ENCODE data around the gene PPP2R2C. TPM values are rescaled to one million over a fixed set of nuclear protein-coding genes. Genes with fewer than 3 reads are reported as not detected.

The PPP2R2C gene
- total RNA-seq, 1 experiment from 2014 or later = 8.1 TPM

DNA sequence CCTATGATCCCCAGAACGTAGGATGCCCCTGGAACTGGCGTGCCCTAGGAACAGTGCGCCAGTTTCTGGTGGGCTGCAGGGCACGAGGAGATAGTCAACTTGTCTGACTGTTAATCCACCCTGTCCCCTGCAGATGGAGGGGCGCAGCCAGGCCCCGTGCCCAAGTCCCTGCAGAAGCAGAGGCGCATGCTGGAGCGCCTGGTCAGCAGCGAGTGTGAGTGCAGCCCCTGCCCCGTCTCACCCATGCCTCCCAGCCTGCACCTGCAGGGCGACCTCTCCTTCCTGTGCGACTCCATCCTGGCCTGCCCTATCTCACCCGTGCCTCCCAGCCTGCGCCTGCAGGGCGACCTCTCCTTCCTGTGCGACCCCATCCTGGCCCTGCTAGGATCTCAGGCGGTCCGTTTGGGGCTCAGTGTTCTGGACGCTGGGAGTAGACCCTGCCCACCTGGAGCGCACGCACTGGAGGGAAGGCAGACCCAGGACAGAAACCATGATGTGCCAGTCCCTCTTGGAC lies 180.6 kb downstream of the PPP2R2C start:
- Histone ChIP-seq H4K8ac (replicated peaks; ENCODE audit: insufficient read length, low read depth, low read length) (no peak overlapping the region), H3K23ac (ENCODE audit: insufficient read length, low read depth, low read length) (no peak overlapping the region), H4K20me1 (ENCODE audit: control insufficient read depth, insufficient read depth, insufficient read length) (no peaks in the 10 kb centered on the region), H3K79me2 (ENCODE audit: insufficient read depth, low read length) (no peaks in the 10 kb centered on the region), H3K9me3 (ENCODE audit: control insufficient read depth, low read depth, low read length) (no peaks in the 10 kb centered on the region), H2BK20ac (ENCODE audit: low read depth, low read length, poor library complexity, severe bottlenecking) (no peak overlapping the region), H3K9ac (ENCODE audit: extremely low read depth, insufficient read length, low read length) (no peak overlapping the region), H3K18ac (ENCODE audit: insufficient read length, low read depth, low read length) (no peak overlapping the region), H3K14ac (ENCODE audit: insufficient read depth, low read length) (no peak overlapping the region), H4K5ac (ENCODE audit: insufficient read length, low read depth, low read length) (no peak overlapping the region), H2AK5ac (ENCODE audit: insufficient read length, low read length) (no peak overlapping the region), H3K4me1 (ENCODE audit: insufficient read depth, low read length) (no peaks in the 10 kb centered on the region), H3K4ac (ENCODE audit: low read depth, low read length) (no peak overlapping the region), H3T11ph (ENCODE audit: low read length) (no peak overlapping the region), H3K79me1 (ENCODE audit: insufficient read depth, low read depth, low read length, poor library complexity, severe bottlenecking) (no peaks in the 10 kb centered on the region), H2BK12ac (ENCODE audit: insufficient read length, low read depth, low read length) (no peak overlapping the region), H2BK120ac (ENCODE audit: low read depth, low read length, poor library complexity, severe bottlenecking) (no peak overlapping the region), H2BK15ac (ENCODE audit: low read depth, low read length) (no peak overlapping the region), H3K56ac (ENCODE audit: insufficient read length, low read depth, low read length) (no peak overlapping the region), H3K27me3 (ENCODE audit: insufficient read depth, low read length) (no peaks in the 10 kb centered on the region), H2BK5ac (ENCODE audit: insufficient read length, low read length) (no peak overlapping the region), H2AFZ (ENCODE audit: low read length) (no peak overlapping the region), H3K4me2 (ENCODE audit: insufficient read depth, insufficient read length, low read length) (no peak overlapping the region), H3K27ac (ENCODE audit: insufficient read length, low read depth, low read length) (no peak overlapping the region), H4K91ac (ENCODE audit: insufficient read length, low read depth, low read length) (no peak overlapping the region), H3K23me2 (ENCODE audit: insufficient read length, low read depth, low read length, poor library complexity, severe bottlenecking) (no peaks in the 10 kb centered on the region)
- H3K4me3 Mint-ChIP-seq = no peak overlapping the region
- no peak for DNase-seq
- H3K27ac Mint-ChIP-seq = no peak overlapping the region
- peaks cover 14 to 45% (median 43%) of the 10 kb centered on the region in 3 experiments for H3K36me3 Mint-ChIP-seq (ENCODE audit: insufficient read depth in 1 of 3, low read depth in 3 of 3)
- WGBS (ENCODE audit: extremely low coverage, insufficient read length, low lambda C conversion rate) = no CpG with 5 or more reads among the region's 21 CpGs
- no peaks in the 10 kb centered on the region; a peak in 1 of 5 replicates for H3K9me3 Mint-ChIP-seq
- no peaks in the 10 kb centered on the region; the same call in 1 of the 2 replicates for H3K27me3 Mint-ChIP-seq (ENCODE audit: low read depth)
- TF ChIP-seq, protein P1, sequence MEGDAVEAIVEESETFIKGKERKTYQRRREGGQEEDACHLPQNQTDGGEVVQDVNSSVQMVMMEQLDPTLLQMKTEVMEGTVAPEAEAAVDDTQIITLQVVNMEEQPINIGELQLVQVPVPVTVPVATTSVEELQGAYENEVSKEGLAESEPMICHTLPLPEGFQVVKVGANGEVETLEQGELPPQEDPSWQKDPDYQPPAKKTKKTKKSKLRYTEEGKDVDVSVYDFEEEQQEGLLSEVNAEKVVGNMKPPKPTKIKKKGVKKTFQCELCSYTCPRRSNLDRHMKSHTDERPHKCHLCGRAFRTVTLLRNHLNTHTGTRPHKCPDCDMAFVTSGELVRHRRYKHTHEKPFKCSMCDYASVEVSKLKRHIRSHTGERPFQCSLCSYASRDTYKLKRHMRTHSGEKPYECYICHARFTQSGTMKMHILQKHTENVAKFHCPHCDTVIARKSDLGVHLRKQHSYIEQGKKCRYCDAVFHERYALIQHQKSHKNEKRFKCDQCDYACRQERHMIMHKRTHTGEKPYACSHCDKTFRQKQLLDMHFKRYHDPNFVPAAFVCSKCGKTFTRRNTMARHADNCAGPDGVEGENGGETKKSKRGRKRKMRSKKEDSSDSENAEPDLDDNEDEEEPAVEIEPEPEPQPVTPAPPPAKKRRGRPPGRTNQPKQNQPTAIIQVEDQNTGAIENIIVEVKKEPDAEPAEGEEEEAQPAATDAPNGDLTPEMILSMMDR (conservative IDR thresholded peaks at IDR 0.05) = no peak
- H3K4me1 Mint-ChIP-seq = no peaks in the 10 kb centered on the region

Measured in H9 (cell line).